ENCODE results near the gene OR1D2.
"Not testable (repeated sequence)": the region's sequence is repeated elsewhere in the genome, so short reads cannot be mapped to it uniquely, and the experiment has no call there.

The OR1D2 gene, protein sequence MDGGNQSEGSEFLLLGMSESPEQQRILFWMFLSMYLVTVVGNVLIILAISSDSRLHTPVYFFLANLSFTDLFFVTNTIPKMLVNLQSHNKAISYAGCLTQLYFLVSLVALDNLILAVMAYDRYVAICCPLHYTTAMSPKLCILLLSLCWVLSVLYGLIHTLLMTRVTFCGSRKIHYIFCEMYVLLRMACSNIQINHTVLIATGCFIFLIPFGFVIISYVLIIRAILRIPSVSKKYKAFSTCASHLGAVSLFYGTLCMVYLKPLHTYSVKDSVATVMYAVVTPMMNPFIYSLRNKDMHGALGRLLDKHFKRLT

DNA sequence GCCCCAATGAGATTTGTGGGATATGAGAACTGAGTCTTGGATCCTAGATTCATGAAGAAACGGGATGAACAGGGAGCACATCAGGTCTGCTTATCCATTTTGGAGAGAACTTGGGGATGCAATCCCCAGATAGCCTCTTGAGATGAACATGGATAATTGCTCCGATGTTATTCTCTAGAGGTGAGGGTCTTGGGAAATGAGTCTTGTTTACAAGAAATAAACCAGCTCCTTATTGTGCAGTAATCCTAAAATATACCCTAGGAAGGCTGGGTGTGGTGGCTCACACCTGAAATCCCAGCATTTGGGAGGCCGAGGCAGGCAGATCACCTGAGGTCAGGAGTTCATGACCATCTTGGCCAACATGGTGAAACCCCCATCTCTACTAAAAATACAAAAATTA, at the start of gene OR1D2:
TSS of gene OR1D2 (minus strand) at position 101 of the 400 bp plus-strand sequence. CDS start 11,426 bp downstream, outside the sequence.
- DNase-seq = no peak

DNA sequence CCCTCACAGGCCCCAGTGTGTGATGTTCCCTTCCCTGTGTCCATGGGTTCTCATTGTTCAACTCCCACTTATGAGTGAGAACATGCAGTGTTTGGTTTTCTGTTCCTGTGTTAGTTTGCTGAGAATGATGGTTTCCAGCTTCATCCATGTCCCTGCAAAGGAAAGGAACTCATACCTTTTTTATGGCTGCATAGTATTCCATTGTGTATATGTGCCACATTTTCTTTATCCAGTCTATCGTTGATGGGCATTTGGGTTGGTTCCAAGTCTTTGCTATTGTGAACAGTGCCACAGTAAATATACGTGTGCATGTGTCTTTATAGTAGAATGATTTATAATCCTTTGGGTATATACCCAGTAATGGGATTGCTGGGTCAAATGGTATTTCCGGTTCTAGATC, 33.3 kb upstream of the OR1D2 start:
- not testable (repeated sequence) for DNase-seq

DNA sequence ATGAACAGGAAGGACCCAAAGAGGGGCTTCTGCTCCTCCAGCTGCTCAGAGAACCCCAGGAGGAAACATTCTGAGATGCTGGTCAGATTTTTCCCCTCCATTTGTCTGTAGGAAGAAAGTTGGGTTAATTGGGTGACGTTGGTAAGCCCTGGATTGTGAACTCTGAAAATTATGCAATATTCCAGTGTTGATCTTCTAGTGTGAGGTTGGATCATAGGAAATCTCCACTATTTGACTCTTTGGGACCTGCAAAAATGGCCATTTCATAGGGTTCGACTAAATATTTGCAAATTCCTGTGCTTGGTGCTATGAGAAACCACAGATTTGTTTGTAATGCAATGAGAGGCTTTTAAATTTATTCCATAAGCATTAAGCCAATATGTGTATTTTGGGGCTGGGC, 23.2 kb upstream of the OR1D2 start, which contains the start of gene OR1G1:
TSS of gene OR1G1 (minus strand) at position 101 of the 400 bp plus-strand sequence. CDS start at position 101, 0 bp downstream.
- no peak for DNase-seq

DNA sequence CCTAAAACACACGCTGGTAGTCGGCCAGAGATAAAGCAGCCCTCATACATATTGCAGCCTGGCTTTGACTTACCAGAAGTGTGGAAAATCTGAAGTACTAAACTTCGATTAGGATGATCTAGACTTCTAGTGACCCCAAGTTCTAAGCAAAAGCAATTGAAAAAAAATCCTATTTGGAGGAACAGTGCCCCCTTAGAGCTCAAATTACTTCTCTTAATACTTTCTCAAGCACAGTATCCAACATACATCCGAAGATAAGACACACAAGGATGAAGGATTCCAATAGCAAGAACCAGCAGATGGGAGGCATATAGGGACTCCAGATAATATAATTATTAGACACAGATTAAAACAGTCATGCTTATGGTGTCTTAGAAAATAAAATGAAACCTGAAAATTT, 30.4 kb downstream of the OR1D2 start:
- DNase-seq = not testable (repeated sequence)

DNA sequence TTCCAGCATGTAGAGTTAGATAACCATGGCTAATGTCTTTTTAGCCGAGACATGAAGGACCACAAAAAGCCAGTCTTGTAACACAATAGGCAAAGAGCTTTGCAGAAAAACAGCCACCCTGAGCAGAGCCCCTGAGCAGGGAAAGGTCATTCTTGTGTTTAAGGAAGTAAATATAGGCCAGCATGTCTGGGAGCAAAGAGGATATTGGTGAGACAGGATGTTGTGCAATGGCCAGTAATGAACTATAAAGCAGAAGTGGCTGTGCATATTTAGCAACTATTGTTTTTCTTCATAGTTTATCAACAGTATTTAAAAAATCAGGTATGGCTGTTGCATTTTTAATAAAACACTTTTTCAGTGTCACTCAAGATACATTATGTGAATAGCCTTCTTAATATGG, 39.0 kb downstream of the OR1D2 start:
- peak; percentile 38 for DNase-seq

DNA sequence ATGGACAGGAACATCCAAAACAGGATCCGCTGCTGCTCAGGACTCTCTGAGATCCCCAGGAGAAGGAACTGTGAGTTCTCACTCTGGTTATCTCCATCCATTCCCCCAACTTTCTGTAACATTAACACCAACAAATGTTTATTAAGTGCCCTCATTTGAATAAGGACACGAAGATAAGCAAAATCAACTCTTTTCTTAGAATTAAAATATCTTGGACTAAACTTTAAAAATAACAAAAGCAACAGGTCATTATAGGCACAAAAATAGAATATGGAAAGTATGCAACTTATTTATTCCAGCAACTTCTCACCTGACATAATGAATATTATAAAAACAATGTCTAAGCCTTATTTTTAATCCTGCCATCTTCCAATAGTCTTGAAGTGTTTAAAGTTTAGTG, 40.7 kb downstream of the OR1D2 start, which contains the start of gene OR1D5:
TSS of gene OR1D5 (minus strand) at position 101 of the 400 bp plus-strand sequence. CDS start at position 101, 0 bp downstream.
- not testable (repeated sequence) for DNase-seq

DNA sequence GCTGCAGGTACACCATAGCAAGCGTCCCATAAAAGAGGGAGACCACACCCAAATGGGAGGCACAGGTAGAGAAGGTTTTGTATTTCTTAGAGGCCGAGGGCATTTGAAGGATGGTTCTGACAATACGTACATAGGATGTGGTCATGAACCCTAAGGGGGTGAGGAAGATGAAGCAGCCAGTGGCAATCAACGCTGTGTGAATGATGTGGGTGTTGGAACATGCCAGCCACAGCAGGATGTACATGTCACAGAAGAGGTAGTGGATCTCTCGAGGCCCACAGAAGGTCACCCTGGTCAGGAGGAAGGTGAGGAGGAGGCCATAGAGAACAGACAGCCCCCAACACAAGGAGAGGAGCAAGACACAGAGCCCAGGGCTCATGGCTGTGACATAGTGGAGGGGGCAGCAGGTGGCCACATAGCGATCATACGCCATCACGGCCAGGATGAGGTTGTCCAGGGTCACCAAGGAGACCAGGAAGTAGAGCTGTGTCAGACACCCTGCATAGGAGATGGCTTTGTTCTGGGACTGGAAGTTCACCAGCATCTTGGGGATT, 41.3 kb downstream of the OR1D2 start:
- not testable (repeated sequence) for DNase-seq

DNA sequence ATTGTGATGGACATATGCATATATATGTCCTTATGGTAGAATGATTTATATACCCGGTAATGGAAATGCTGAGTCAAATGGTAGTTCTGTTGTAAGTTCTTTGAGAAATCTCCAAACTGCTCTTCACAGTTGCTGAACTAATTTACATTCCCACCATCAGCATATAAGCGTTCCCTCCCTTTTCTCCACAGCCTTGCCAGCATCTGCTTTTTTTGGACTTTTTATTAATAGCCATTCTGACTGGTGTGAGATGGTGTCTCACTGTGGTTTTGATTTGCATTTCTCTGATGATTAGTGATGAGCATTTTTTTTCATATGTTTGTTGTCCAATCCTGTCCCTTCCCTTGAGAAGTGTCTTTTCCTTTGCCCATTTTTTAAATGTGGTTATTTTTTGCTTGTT, 49.4 kb downstream of the OR1D2 start:
- not testable (repeated sequence) for DNase-seq

DNA sequence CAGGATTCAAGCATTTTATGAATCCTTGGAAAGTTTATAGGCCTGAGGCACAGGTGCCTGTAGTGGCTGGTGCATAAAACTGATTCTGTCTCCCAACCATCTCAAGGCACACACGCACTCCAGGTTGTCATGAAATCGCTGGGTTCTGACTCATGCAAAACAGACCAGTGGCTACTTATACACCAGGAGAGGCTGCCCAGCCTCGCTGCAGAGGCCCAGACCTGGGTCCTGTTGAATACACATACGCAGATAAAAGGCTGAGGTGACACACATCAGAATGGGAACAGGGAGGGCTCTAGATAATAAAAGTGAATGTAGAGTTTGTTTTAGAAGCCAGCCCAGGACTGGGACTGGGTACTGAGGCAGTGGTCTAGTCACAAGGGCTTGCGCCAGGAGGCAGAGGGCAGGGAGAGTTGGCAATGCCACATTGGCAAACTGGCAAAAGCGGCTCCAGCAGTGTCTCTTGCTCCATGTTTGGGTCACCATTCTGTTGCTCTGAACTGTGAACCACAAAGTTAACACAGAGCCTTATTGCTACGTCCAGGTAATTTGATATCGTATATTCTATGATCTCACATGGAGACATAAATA, 54.4 kb downstream of the OR1D2 start:
- DNase-seq = no peak

DNA sequence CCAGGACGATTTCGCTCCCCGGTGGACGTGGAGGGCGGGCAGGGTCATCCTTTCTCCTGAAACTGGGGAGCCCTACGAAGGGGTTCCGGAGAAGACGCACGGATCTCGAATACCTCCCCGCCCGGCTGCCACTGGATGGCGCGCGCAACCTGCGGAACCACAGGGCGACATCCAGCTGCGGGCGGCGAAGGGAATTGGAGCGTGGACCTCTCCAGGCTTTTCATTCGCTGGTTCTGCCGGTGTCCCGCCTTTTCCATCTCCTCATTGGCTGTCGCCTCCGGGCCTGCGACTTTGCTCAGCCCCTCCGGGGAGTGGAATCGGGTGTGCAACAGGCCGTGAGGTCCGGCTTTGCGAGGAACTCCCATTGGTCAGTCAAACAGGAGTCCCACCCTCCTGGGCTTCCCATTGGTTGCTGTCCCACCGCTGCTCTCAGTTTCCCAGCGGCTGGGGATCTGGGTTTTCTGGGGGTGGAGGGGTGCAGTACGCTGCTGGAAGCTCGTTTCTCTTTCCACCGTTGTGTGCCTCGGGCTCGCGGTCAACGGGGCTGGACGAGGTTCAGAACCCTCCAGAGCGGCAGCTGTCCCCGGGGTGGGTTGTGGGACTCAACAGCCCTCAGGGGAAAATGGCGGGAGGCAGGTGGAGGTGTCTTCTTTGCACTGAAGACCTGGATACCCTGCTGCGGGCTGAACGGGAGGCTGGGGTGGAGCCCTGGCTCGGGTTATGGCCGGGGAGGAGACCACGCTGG, 55.3 kb downstream of the OR1D2 start:
- DNase-seq = peak; percentile 96

DNA sequence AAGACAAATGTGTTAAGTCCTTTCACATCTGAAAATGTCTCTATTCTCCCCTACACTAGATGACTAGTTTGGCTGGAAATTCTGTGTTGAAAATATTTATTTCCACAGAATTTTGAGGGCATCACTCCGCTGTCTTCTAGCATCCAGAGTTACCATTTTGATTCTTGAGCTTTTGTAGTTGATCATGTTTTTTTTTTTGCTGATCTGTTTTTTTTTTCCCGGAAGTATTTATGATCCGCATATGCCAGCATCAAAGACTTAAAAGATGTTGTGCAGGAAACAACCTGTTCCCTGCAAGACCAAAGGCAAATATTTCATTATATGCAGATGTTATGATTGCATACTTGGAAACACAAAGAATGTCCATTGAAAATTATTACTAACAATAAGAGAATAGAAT, 57.5 kb downstream of the OR1D2 start:
- no peak for DNase-seq

DNA sequence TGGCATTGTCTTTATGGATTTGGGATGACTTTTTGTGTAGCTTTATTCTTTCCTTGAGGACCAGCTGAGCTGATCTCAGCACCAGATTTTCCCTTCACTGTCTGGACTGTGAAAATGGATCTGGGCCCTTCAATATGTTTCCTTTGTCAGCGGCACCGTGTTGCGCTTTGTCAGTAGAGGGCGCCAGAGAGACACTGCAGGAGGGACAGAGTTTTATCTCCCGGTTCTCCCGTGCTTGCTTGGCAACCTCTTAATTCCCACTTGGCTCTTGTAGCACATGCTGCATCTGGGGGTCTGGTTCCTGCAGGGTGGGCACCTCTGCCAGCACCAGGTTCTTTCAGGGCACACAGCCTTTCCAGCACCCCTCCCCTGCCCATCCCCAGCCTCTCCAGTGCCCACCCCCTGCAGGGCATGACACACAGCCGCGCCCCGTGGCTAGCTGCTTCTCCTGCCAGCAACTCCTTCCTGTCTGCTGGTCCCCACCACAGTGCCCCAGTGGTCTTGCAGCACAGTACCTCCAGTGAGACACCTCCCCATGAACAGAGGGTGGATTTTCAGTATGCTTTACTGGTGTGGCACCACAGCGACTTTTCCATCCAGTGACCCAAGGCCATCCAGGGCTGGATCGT, 60.4 kb downstream of the OR1D2 start:
- no peak for DNase-seq

DNA sequence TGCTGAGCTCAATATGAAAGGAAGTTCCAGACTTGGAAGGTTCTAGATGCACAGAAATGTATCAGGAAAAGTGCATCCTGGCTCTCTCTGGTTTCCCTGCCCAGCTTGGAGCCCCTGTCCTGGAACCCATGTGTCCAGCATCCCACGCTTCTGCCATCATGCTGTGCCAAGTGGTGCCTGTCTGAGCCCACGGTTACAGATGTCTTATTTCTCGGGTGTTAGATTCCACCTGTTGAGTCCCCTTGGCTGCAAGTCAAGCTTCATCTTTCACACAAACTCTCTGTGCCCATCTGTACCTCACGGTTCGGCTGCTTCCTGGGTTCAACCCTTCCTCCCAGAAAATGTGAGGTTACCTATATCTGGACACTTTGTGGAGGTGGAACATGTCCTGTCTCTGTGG, 63.3 kb downstream of the OR1D2 start:
- no peak for DNase-seq

DNA sequence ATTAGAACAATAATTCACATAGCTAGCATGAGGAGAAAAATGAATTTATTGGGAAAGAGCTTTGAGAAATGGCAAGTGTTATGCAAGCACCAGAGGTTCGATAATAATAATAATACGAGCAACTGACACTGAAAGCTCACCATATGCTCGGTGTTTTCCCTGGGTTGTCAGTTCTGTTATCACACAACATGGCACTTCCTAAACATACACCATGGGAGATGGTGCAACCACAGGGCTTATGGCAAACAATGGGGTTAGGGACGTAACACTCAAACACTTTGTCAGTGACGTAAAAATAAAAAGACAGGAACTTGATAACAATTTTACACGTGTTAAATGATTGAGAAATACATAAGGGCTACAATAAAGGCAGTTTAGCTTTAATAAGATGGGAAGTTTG, 64.5 kb downstream of the OR1D2 start:
- DNase-seq = peak; percentile 53

DNA sequence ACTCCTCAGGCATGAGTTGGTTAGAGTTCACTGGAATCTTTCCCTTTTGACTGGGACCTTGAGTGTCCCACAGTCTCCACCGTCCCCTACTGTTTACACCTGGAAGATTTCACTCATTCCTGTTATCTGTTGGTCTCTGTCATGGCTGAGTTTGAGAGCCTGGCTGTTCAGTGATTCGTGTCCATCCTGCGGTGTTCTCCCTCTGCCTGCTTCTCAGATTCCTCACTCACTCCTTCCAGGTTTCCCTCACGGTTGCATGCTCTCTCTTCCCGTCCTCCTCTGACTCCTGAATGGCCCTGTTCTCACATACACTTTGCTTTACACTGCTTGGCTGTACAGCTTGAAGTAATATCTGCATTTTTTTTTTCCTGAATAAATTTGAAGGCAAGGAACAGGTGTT, 65.3 kb downstream of the OR1D2 start:
- DNase-seq = no peak
